T-helper 2 cell treated with Interferon-gamma antibody and Interleukin-4, amounts not matched to agents 5 μg/mL and 100 μg/mL, for 36 hours (primary cell): ENCODE measurements around the gene PCDH10.

ENCODE experiments used
- DNase-seq: peaks from one replicate; pipeline ENCODE4 v3.0.0; 2021; ENCODE audit warnings: low spot score
- H3K27ac Mint-ChIP-seq: one replicate; pipeline ENCODE4 v1.8.0; 2021; ENCODE audit warnings: mild to moderate bottlenecking, mixed read lengths
- H3K27me3 Mint-ChIP-seq: one replicate; pipeline ENCODE4 v1.8.0; 2021; ENCODE audit warnings: low read depth, mixed read lengths
- H3K36me3 Mint-ChIP-seq: one replicate; pipeline ENCODE4 v1.8.0; 2021; ENCODE audit warnings: low read depth, mixed read lengths
- H3K4me1 Mint-ChIP-seq: one replicate; pipeline ENCODE4 v1.8.0; 2021; ENCODE audit warnings: low read depth, mixed read lengths
- H3K4me3 Mint-ChIP-seq: one replicate; pipeline ENCODE4 v1.8.0; 2022; ENCODE audit warnings: mild to moderate bottlenecking, moderate library complexity, mixed read lengths
- H3K9me3 Mint-ChIP-seq: one replicate; pipeline ENCODE4 v1.8.0; 2021; ENCODE audit warnings: mixed read lengths

Gene PCDH10

GRCh38 chr4:133145241-133145640 is 3.9 kb upstream of the PCDH10 start:
- DNase-seq, result no peak
- H3K27me3 Mint-ChIP-seq, result peaks cover 50% of the 10 kb centered on the region
- peaks cover 12% of the 10 kb centered on the region for H3K4me1 Mint-ChIP-seq
- H3K4me3 Mint-ChIP-seq, result no peak overlapping the region
- no peak overlapping the region for H3K27ac Mint-ChIP-seq
- no peaks in the 10 kb centered on the region for H3K36me3 Mint-ChIP-seq
- no peaks in the 10 kb centered on the region for H3K9me3 Mint-ChIP-seq

GRCh38 chr4:133145758-133146573 is 3.1 kb upstream of the PCDH10 start:
- H3K27me3 Mint-ChIP-seq, result peaks cover 56% of the 10 kb centered on the region
- no peaks in the 10 kb centered on the region for H3K9me3 Mint-ChIP-seq
- peaks cover 12% of the 10 kb centered on the region for H3K4me1 Mint-ChIP-seq
- H3K36me3 Mint-ChIP-seq, result no peaks in the 10 kb centered on the region
- H3K27ac Mint-ChIP-seq, result no peak overlapping the region
- no peak for DNase-seq
- H3K4me3 Mint-ChIP-seq, result no peak overlapping the region

GRCh38 chr4:133146574-133147241 is 2.4 kb upstream of the PCDH10 start:
- peaks cover 12% of the 10 kb centered on the region for H3K4me1 Mint-ChIP-seq
- peak overlapping the region; percentile 45 for H3K27ac Mint-ChIP-seq
- peak overlapping the region; percentile 26 for H3K4me3 Mint-ChIP-seq
- H3K27me3 Mint-ChIP-seq, result peaks cover 63% of the 10 kb centered on the region
- no peak for DNase-seq
- no peaks in the 10 kb centered on the region for H3K9me3 Mint-ChIP-seq
- no peaks in the 10 kb centered on the region for H3K36me3 Mint-ChIP-seq

GRCh38 chr4:133147286-133147821 is 1.7 kb upstream of the PCDH10 start:
- Mint-ChIP-seq H3K4me3 (no peak overlapping the region), H3K9me3 (no peaks in the 10 kb centered on the region), H3K4me1 (peaks cover 12% of the 10 kb centered on the region), H3K27me3 (peaks cover 65% of the 10 kb centered on the region), H3K27ac (peak overlapping the region; percentile 45), H3K36me3 (no peaks in the 10 kb centered on the region)
- DNase-seq, result no peak

- H3K4me3 Mint-ChIP-seq, result peak overlapping the region; percentile 71
- H3K36me3 Mint-ChIP-seq, result peaks cover 2% of the 10 kb centered on the region
- DNase-seq, result no peak
- H3K4me1 Mint-ChIP-seq, result peaks cover 15% of the 10 kb centered on the region
- no peaks in the 10 kb centered on the region for H3K9me3 Mint-ChIP-seq
- peak overlapping the region; percentile 13 for H3K27ac Mint-ChIP-seq
- H3K27me3 Mint-ChIP-seq, result peaks cover 73% of the 10 kb centered on the region
These were observed 989 bp upstream of the PCDH10 start for GRCh38 chr4:133147921-133148689.

GRCh38 chr4:133149364-133149695 is 236 bp downstream of the PCDH10 start:
- H3K27ac Mint-ChIP-seq, result peak overlapping the region; percentile 47
- H3K4me3 Mint-ChIP-seq, result peak overlapping the region; percentile 71
- H3K9me3 Mint-ChIP-seq, result no peaks in the 10 kb centered on the region

GRCh38 chr4:133149932-133150471 is 908 bp downstream of the PCDH10 start:
- no peak for DNase-seq
- peaks cover 15% of the 10 kb centered on the region for H3K4me1 Mint-ChIP-seq
- H3K27ac Mint-ChIP-seq, result peak overlapping the region; percentile 31
- H3K4me3 Mint-ChIP-seq, result no peak overlapping the region
- H3K36me3 Mint-ChIP-seq, result peaks cover 2% of the 10 kb centered on the region
- no peaks in the 10 kb centered on the region for H3K9me3 Mint-ChIP-seq
- H3K27me3 Mint-ChIP-seq, result peaks cover 81% of the 10 kb centered on the region

More at GRCh38 chr4:133149364-133149695, 236 bp downstream of the PCDH10 start:
- Mint-ChIP-seq H3K36me3 (peaks cover 2% of the 10 kb centered on the region), H3K4me1 (peaks cover 15% of the 10 kb centered on the region), H3K27me3 (peaks cover 81% of the 10 kb centered on the region)
- DNase-seq, result no peak

- DNase-seq, result no peak
- no peak overlapping the region for H3K4me3 Mint-ChIP-seq
- peaks cover 2% of the 10 kb centered on the region for H3K36me3 Mint-ChIP-seq
- H3K9me3 Mint-ChIP-seq, result no peaks in the 10 kb centered on the region
- peaks cover 79% of the 10 kb centered on the region for H3K27me3 Mint-ChIP-seq
- H3K27ac Mint-ChIP-seq, result peak overlapping the region; percentile 63
- peaks cover 15% of the 10 kb centered on the region for H3K4me1 Mint-ChIP-seq
These were observed 1.6 kb downstream of the PCDH10 start for GRCh38 chr4:133150486-133151340.

GRCh38 chr4:133151341-133151690 is 2.2 kb downstream of the PCDH10 start:
- peak overlapping the region; percentile 10 for H3K27ac Mint-ChIP-seq
- DNase-seq, result no peak
- H3K4me3 Mint-ChIP-seq, result no peak overlapping the region
- no peaks in the 10 kb centered on the region for H3K9me3 Mint-ChIP-seq
- peaks cover 15% of the 10 kb centered on the region for H3K4me1 Mint-ChIP-seq
- H3K27me3 Mint-ChIP-seq, result peaks cover 73% of the 10 kb centered on the region
- peaks cover 2% of the 10 kb centered on the region for H3K36me3 Mint-ChIP-seq

- peak overlapping the region; percentile 10 for H3K27ac Mint-ChIP-seq
- H3K27me3 Mint-ChIP-seq, result peaks cover 69% of the 10 kb centered on the region
- no peak overlapping the region for H3K4me3 Mint-ChIP-seq
- DNase-seq, result no peak
- H3K36me3 Mint-ChIP-seq, result peaks cover 2% of the 10 kb centered on the region
- H3K4me1 Mint-ChIP-seq, result peaks cover 15% of the 10 kb centered on the region
- H3K9me3 Mint-ChIP-seq, result no peaks in the 10 kb centered on the region
These were observed 2.7 kb downstream of the PCDH10 start for GRCh38 chr4:133151691-133152329.

- Mint-ChIP-seq H3K27ac (peak overlapping the region; percentile 71), H3K27me3 (peaks cover 63% of the 10 kb centered on the region), H3K9me3 (no peaks in the 10 kb centered on the region), H3K36me3 (peaks cover 2% of the 10 kb centered on the region), H3K4me1 (peaks cover 15% of the 10 kb centered on the region), H3K4me3 (no peak overlapping the region)
- DNase-seq, result no peak
These were observed 3.3 kb downstream of the PCDH10 start for GRCh38 chr4:133152330-133152821.

GRCh38 chr4:133152831-133153481 is 3.9 kb downstream of the PCDH10 start:
- H3K27me3 Mint-ChIP-seq, result peaks cover 59% of the 10 kb centered on the region
- H3K4me1 Mint-ChIP-seq, result peaks cover 15% of the 10 kb centered on the region
- H3K36me3 Mint-ChIP-seq, result peaks cover 2% of the 10 kb centered on the region
- DNase-seq, result no peak
- H3K4me3 Mint-ChIP-seq, result peak overlapping the region; percentile 36
- H3K9me3 Mint-ChIP-seq, result no peaks in the 10 kb centered on the region
- H3K27ac Mint-ChIP-seq, result peak overlapping the region; percentile 71
